KOPT-K1 (cell line): ENCODE measurements around the gene OR8S1.
"Not testable (repeated sequence)": the region's sequence is repeated elsewhere in the genome, so short reads cannot be mapped to it uniquely, and the experiment has no call there.

Experiments
- H3K27ac ChIP-seq: fragments of 200-600 bp; sonication (generic); 2 replicates; pipeline ENCODE4 v1.5.1; 2016; ENCODE audit warnings: antibody characterized with exemption, mild to moderate bottlenecking, low read depth, low read length; ENCODE audit not compliant: poor library complexity, severe bottlenecking
- H3K36me3 ChIP-seq: fragments of 200-600 bp; sonication (generic); 2 replicates; pipeline ENCODE4 v1.5.1; 2017; ENCODE audit warnings: antibody characterized with exemption, mild to moderate bottlenecking, low read length, moderate library complexity; ENCODE audit not compliant: insufficient read depth
- H3K9me3 ChIP-seq: fragments of 200-600 bp; sonication (generic); 2 replicates; pipeline ENCODE4 v1.5.1; 2017; ENCODE audit warnings: antibody characterized with exemption, low read length, mild to moderate bottlenecking; ENCODE audit not compliant: insufficient read depth, poor library complexity, severe bottlenecking

The OR8S1 gene

DNA sequence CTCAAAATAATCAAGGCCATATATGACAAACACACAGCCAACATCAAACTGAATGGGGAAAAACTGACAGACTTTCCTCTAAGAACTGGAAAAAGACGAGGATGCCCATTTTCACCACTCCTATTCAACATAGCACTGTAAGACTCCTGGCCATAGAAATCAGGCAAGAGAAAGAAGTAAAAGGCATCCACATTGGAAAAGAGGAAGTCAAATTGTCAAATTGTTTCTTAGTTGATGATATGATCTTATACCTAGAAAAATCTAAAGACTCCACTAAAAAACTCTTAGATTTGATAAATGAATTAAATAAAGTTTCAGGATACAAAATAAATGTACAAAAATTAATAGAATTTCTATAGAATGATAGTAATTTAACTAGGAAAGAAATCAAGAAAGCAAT, 11.2 kb downstream of the OR8S1 start:
- Histone ChIP-seq H3K36me3 (no peaks in the 10 kb centered on the region), H3K9me3 (no peaks in the 10 kb centered on the region)

DNA sequence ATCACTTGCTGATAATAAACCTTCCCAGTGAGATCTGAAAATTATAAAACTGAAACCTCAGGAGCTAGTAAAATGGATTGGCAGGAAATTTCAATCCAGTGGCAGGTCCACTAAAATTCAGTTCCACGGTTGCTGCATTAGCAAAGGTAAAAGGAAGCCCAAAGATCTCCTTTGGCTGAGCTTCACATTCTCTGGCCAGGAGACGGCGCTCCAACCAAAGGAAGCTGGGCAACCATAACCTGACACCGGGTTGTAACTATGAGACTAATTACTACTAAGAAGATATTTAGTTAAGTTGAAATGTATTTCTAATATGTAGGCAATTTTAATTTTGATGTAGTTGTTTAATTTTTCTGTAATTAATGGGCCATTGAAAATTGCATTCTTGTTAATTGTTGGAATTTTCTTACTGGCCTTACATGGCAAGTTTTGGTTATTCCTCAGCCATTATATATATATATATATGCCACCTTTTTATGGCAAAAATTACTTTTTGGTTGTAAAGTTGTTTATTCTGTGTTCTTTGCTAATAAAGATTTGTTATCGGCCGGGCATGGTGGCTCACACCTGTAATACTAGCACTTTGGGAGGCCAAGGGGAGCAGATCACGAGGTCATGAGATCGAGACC, 17.0 kb downstream of the OR8S1 start:
- Histone ChIP-seq H3K36me3 (no peaks in the 10 kb centered on the region), H3K9me3 (no peaks in the 10 kb centered on the region), H3K27ac (no peak overlapping the region)

More for the DNA sequence above, 11.2 kb downstream of the OR8S1 start:
- H3K27ac ChIP-seq = no peak overlapping the region

DNA sequence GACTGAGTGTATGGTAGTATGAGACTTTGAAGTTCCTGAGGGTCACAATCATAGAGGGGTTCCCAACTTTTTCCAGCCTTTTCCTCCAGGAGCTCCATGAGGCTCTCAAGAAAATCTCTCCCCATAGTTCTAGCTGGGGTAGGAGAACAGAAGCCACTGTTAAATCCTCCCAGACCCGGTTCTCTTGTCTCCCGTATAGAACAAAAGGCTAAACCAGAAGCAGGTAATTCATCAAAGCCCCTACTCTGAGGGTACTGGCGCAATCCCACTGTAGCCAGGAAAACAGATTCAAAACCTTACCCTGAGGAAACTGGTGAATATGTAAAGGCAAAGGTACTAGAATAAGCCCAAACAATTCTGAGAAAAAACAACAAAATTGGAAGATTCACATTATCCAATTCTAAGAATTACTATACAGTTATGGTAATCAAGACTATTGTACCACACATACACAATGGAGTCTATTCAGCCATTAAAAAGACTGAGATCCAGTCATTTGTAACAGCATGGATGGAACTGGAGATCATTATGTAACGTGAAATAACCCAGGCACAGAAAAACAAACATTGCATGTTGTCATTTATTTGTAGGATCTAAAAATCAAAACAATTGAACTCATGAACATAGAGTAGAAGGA, 20.5 kb downstream of the OR8S1 start:
- no peak overlapping the region for H3K27ac ChIP-seq

DNA sequence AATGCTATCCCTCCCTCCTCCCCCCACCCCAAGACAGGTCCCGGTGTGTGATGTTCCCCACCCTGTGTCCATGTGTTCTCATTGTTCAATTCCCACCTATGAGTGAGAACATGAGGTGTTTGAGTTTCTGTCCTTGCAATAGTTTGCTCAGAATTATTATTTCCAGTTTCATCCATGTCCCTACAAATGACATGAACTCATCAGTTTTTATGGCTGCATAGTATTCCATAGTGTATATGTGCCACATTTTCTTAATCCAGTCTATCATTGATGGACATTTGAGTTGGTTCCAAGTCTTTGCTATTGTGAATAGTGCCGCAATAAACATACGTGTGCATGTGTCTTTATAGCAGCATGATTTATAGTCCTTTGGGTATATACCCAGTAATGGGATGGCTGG, 21.6 kb downstream of the OR8S1 start:
- not testable (repeated sequence) for H3K36me3 ChIP-seq, H3K9me3 ChIP-seq, H3K27ac ChIP-seq

More for the DNA sequence above, 20.5 kb downstream of the OR8S1 start:
- Histone ChIP-seq H3K9me3 (no peaks in the 10 kb centered on the region), H3K36me3 (no peaks in the 10 kb centered on the region)

DNA sequence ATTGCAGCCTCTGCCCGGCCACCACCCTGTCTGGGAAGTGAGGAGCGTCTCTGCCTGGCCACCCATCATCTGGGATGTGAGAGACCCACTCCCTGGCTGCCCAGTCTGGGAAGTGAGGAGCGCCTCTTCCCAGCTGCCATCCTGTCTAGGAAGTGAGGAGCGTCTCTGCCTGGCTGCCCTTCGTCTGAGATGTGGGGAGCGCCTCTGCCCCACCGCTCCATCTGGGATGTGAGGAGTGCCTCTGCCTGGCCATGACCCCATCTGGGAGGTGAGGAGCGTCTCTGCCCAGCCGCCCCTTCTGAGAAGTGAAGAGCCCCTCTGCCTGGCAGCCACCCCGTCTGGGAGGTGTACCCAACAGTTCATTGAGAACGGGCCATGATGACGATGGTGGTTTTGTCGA, 26.2 kb downstream of the OR8S1 start:
- not testable (repeated sequence) for H3K36me3 ChIP-seq, H3K27ac ChIP-seq, H3K9me3 ChIP-seq

DNA sequence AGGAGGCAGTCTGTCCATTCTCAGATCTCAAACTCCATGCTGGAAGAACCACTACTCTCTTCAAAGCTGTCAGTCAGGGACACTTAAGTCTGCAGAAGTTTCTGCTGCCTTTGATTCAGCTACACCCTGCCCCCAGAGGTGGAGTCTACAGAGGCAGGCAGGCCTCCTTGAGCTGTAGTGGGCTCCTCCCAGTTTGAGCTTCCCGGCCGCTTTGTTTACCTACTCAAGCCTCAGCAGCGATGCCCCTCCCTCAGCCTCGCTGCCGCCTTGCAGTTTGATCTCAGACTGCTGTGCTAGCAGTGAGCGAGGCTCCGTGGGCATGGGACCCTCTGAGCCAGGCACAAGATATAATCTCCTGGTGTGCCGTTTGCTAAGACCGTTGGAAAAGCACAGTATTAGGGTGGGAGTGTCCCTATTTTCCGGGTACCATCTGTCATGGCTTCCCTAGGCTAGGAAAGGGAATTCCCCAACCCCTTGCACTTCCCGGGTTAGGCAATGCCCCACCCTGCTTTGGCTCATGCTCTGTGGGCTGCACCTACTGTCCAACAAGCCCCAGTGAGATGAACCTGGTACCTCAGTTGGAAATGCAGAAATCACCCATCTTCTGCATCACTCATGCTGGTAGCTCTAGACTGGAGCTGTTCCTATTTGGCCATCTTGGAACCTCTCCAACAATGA, 28.4 kb downstream of the OR8S1 start:
- H3K9me3 ChIP-seq, H3K27ac ChIP-seq, H3K36me3 ChIP-seq: not testable (repeated sequence)

DNA sequence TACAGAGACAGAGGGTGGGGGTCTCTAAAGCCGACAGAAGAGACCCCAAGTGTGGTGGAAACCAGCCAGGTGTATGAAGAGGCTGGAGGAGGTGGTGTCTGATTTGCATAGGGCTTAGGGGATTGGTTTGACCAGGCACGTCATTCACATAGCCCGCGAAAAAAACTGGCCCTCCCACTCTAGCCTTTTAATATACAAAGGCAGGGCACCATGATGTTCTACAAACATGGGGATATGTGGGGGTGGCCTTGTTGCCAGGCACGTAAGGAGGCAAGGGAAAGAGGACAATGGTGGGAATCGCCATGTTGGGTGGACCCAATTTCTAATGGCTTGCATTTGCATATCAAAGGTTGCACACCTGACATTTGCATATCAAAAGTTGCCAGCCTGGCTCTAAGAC, 31.2 kb downstream of the OR8S1 start:
- Histone ChIP-seq H3K36me3 (no peaks in the 10 kb centered on the region), H3K27ac (no peak overlapping the region), H3K9me3 (no peaks in the 10 kb centered on the region)

DNA sequence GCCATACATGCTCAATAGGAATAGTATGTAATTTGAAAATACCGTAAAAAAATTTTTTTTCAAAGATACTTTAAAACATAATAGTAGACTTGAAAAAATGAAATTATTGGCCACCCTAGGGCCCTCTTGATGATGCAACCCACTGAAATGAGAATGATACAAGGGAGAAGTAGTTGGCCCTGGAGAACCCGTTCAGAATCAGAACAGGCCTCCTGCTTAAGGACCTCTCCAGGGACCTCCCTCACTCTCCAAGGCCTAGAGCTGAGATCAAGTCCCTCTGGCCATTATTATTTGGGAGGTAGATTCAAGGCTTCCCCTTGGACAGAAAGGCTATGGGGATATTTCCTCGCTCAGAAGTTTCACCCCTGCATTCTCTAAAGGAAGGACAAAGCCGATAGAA, 32.5 kb downstream of the OR8S1 start:
- no peaks in the 10 kb centered on the region for H3K9me3 ChIP-seq
- no peaks in the 10 kb centered on the region for H3K36me3 ChIP-seq
- H3K27ac ChIP-seq = no peak overlapping the region

DNA sequence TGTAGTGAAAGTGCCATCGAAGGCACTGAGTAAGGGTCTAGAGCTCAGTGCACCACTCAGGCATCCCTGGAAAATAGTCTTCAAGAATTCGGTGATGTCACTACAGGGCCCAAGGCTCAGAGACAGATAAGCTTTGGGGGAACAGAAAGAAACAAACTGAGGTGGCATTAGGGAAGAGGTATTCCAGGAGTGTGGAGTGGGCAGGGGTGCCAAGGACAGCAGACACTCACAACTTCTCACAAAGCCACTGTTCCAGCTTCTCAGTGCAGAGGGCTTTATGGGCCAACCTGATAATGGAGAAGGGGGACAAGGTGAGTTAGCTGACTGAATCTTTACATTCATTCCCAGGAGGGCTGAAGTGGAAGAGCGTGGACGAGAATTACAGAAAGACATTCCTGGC, 42.3 kb downstream of the OR8S1 start:
- no peaks in the 10 kb centered on the region for H3K9me3 ChIP-seq

DNA sequence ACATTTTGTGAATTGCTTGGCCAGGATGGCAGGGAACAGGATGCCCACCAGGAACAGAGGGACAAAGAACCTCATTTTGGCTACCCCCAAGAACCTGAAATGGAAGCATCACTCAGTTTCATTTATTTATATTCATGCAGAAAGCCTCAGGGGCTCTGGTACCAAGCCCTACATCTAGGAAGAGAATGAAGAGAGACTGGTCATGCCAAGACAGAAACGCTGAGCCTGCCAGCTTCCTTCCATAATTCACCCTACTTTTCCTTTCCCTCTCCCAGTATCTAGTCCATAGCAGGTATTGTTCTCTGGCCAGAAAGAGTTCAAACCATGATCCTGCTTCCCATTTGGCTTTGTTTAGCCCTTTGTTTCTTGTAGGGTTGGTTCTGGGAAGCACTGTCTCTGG, 44.5 kb downstream of the OR8S1 start, which contains the start of gene LALBA:
LALBA (minus strand) TSS at position 101 of the 400 bp plus-strand sequence; CDS start at position 75, 26 bp downstream.
- no peaks in the 10 kb centered on the region for H3K36me3 ChIP-seq
- no peaks in the 10 kb centered on the region for H3K9me3 ChIP-seq
- no peak within 1 kb of the TSS for H3K27ac ChIP-seq

More for the DNA sequence above, 42.3 kb downstream of the OR8S1 start:
- no peak overlapping the region for H3K27ac ChIP-seq
- no peaks in the 10 kb centered on the region for H3K36me3 ChIP-seq

DNA sequence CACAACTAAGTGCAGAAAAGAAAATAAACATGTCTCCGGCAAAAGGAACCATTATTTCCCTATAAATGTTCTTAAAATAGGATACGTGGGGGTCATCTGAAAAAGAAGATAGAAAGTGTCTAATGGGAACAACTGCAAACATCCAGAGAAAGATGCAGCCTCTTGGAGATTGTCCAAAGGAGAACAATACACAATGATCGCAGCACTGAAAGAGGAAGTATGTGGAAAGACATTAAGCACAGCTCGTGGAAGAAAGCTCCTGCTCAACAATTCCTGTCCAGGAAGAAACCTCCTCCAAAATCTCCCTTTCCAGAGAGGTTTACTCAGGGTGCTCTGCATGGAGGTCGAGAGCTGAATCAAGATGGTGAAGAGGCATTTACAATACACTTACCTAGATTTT, 46.9 kb downstream of the OR8S1 start:
- no peak overlapping the region for H3K27ac ChIP-seq
- no peaks in the 10 kb centered on the region for H3K9me3 ChIP-seq
- no peaks in the 10 kb centered on the region for H3K36me3 ChIP-seq
